Fibroblast of mammary gland (primary cell): ENCODE measurements around the gene OR10AD1.
"Not testable (repeated sequence)": the region's sequence is repeated elsewhere in the genome, so short reads cannot be mapped to it uniquely, and the experiment has no call there.

ENCODE experiments used
- DNase-seq: peaks from one replicate; pipeline ENCODE4 v3.0.0-alpha.2; 2010; ENCODE audit warnings: low read depth
- H3K4me3 ChIP-seq: 2 replicates; pipeline ENCODE4 v1.5.1; 2011; ENCODE audit warnings: low read depth, mild to moderate bottlenecking, low read length, moderate library complexity; ENCODE audit not compliant: control insufficient read depth
- TF ChIP-seq, protein P1 (sequence below): conservative IDR thresholded peaks from 2 replicates; pipeline ENCODE4 v1.5.1; 2011; ENCODE audit warnings: low read depth, low read length, inconsistent platforms; ENCODE audit not compliant: control insufficient read depth, insufficient read depth

Gene OR10AD1

GRCh38 chr12:48156652-48157017, 46.5 kb downstream of the OR10AD1 start:
- DNase-seq, result no peak
- peak overlapping the region; percentile 99 for H3K4me3 ChIP-seq
- TF ChIP-seq, protein P1, sequence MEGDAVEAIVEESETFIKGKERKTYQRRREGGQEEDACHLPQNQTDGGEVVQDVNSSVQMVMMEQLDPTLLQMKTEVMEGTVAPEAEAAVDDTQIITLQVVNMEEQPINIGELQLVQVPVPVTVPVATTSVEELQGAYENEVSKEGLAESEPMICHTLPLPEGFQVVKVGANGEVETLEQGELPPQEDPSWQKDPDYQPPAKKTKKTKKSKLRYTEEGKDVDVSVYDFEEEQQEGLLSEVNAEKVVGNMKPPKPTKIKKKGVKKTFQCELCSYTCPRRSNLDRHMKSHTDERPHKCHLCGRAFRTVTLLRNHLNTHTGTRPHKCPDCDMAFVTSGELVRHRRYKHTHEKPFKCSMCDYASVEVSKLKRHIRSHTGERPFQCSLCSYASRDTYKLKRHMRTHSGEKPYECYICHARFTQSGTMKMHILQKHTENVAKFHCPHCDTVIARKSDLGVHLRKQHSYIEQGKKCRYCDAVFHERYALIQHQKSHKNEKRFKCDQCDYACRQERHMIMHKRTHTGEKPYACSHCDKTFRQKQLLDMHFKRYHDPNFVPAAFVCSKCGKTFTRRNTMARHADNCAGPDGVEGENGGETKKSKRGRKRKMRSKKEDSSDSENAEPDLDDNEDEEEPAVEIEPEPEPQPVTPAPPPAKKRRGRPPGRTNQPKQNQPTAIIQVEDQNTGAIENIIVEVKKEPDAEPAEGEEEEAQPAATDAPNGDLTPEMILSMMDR, result no peak

DNA sequence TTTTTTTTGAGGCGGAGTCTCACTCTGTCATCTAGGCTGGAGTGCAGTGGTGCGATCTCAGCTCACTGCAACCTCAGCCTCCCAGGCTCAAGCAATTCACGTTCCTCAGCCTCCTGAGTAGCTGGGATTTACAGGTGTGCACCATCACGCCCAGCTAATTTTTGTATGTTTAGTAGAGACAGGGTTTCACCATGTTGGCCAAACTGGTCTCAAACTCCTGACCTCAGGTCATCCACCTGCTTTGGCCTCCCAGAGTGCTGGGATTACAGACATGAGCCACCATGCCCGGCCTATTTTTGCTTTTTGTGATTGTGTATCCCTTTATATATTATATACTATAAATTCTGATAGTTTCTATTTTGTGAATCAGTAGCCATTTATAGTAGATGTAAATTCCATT, 47.3 kb downstream of the OR10AD1 start:
- H3K4me3 ChIP-seq, DNase-seq: not testable (repeated sequence)
